ENCODE measurements around the gene TMEM238. TPM values are rescaled to one million over a fixed set of nuclear protein-coding genes. Genes with fewer than 3 reads are reported as not detected.
"Not testable (repeated sequence)": the region's sequence is repeated elsewhere in the genome, so short reads cannot be mapped to it uniquely, and the experiment has no call there.

The TMEM238 gene
- 0.55 TPM in 1 of 2 replicates, not detected in the other for total RNA-seq (2014; rRNA removed; shearing (Covaris generic))

- peak; percentile 49 for DNase-seq (ENCODE audit: low spot score)
- in situ Hi-C loops (cut with HindIII; ENCODE audit: low sequenced_read_pairs): no loop called here
Observed at GRCh38 chr19:55384131-55384919, at the start of gene TMEM238. TSS of gene TMEM238 (minus strand) at chr19:55384292. CDS start at chr19:55384259, 33 bp downstream.

- in situ Hi-C loops (cut with HindIII; ENCODE audit: low sequenced_read_pairs): no loop called here
- DNase-seq (ENCODE audit: low spot score): no peak
Observed at GRCh38 chr19:55433292-55433691, 49.2 kb upstream of the TMEM238 start.

GRCh38 chr19:55432241-55432959 lies 48.3 kb upstream of the TMEM238 start:
- DNase-seq (ENCODE audit: low spot score): no peak
- in situ Hi-C loops (cut with HindIII; ENCODE audit: low sequenced_read_pairs): no loop called here

GRCh38 chr19:55431183-55431582 lies 47.1 kb upstream of the TMEM238 start:
- no peak for DNase-seq (ENCODE audit: low spot score)
- in situ Hi-C loops (cut with HindIII; ENCODE audit: low sequenced_read_pairs): no loop called here

GRCh38 chr19:55426042-55426441 lies 42.0 kb upstream of the TMEM238 start:
- DNase-seq (ENCODE audit: low spot score): no peak
- in situ Hi-C loops (cut with HindIII; ENCODE audit: low sequenced_read_pairs): no loop called here

GRCh38 chr19:55424518-55424917 lies 40.4 kb upstream of the TMEM238 start:
- in situ Hi-C loops (cut with HindIII; ENCODE audit: low sequenced_read_pairs): no loop called here
- no peak for DNase-seq (ENCODE audit: low spot score)

- in situ Hi-C loops (cut with HindIII; ENCODE audit: low sequenced_read_pairs): no loop called here
- DNase-seq (ENCODE audit: low spot score): no peak
Observed at GRCh38 chr19:55423225-55424005, 39.3 kb upstream of the TMEM238 start.

GRCh38 chr19:55421281-55421680 lies 37.2 kb upstream of the TMEM238 start:
- DNase-seq (ENCODE audit: low spot score); in situ Hi-C loops (cut with HindIII; ENCODE audit: low sequenced_read_pairs): not testable (repeated sequence)

GRCh38 chr19:55419624-55420236 lies 35.6 kb upstream of the TMEM238 start:
- DNase-seq (ENCODE audit: low spot score): no peak
- in situ Hi-C loops (cut with HindIII; ENCODE audit: low sequenced_read_pairs): loop anchor here (10.0 kb wide), 2 partner anchors 125 to 165 kb away; partner anchors contain the start of gene PPP6R1

GRCh38 chr19:55419103-55419502 lies 35.0 kb upstream of the TMEM238 start:
- no peak for DNase-seq (ENCODE audit: low spot score)
- in situ Hi-C loops (cut with HindIII; ENCODE audit: low sequenced_read_pairs): loop anchor here (10.0 kb wide), 2 partner anchors 124 to 164 kb away; partner anchors contain the start of gene PPP6R1

- in situ Hi-C loops (cut with HindIII; ENCODE audit: low sequenced_read_pairs): loop anchor here (10.0 kb wide), 2 partner anchors 123 to 163 kb away; partner anchors contain the start of gene PPP6R1
- DNase-seq (ENCODE audit: low spot score): peak; percentile 70
Observed at GRCh38 chr19:55418185-55418584, 34.1 kb upstream of the TMEM238 start.

GRCh38 chr19:55410168-55410567 lies 26.1 kb upstream of the TMEM238 start:
- DNase-seq (ENCODE audit: low spot score): no peak
- in situ Hi-C loops (cut with HindIII; ENCODE audit: low sequenced_read_pairs): loop anchor here (10.0 kb wide), 2 partner anchors 115 to 155 kb away; partner anchors contain the start of gene PPP6R1

- in situ Hi-C loops (cut with HindIII; ENCODE audit: low sequenced_read_pairs); DNase-seq (ENCODE audit: low spot score): not testable (repeated sequence)
Observed at GRCh38 chr19:55409179-55409578, 25.1 kb upstream of the TMEM238 start.

- in situ Hi-C loops (cut with HindIII; ENCODE audit: low sequenced_read_pairs): no loop called here
Observed at GRCh38 chr19:55408533-55408872, 24.4 kb upstream of the TMEM238 start.

GRCh38 chr19:55407800-55408532 lies 23.9 kb upstream of the TMEM238 start:
- in situ Hi-C loops (cut with HindIII; ENCODE audit: low sequenced_read_pairs): no loop called here
- DNase-seq (ENCODE audit: low spot score): peak; percentile 100

More at GRCh38 chr19:55408533-55408872, 24.4 kb upstream of the TMEM238 start:
- DNase-seq (ENCODE audit: low spot score): no peak

GRCh38 chr19:55407550-55407799 lies 23.4 kb upstream of the TMEM238 start, which contains the start of gene UBE2S:
TSS of gene UBE2S (minus strand) at chr19:55407788. CDS start at chr19:55407589, 199 bp downstream.
- DNase-seq (ENCODE audit: low spot score); in situ Hi-C loops (cut with HindIII; ENCODE audit: low sequenced_read_pairs): not testable (repeated sequence)

- in situ Hi-C loops (cut with HindIII; ENCODE audit: low sequenced_read_pairs): no loop called here
- DNase-seq (ENCODE audit: low spot score): no peak
Observed at GRCh38 chr19:55406826-55407549, 22.9 kb upstream of the TMEM238 start.

All from G401 (cell line).